HG02981 (cell line): ENCODE measurements around the gene PTPN14.
"Not testable (repeated sequence)": the region's sequence is repeated elsewhere in the genome, so short reads cannot be mapped to it uniquely, and the experiment has no call there.

Experiments used
- ATAC-seq: cut with Tn5 transposase; IDR thresholded peaks from one replicate; pipeline ENCODE4 v1.9.1; 2021; ENCODE audit warnings: mild to moderate bottlenecking, moderate library complexity; ENCODE audit not compliant: unreplicated experiment

PTPN14 gene

GRCh38 chr1:214481983-214482634 lies 69.3 kb downstream of the PTPN14 start:
- ATAC-seq, result not testable (repeated sequence)

- no peak for ATAC-seq
Measured at GRCh38 chr1:214476986-214477870, 74.2 kb downstream of the PTPN14 start.

GRCh38 chr1:214476229-214476985 lies 75.0 kb downstream of the PTPN14 start:
- no peak for ATAC-seq

- ATAC-seq, result no peak
Measured at GRCh38 chr1:214475746-214476145, 75.7 kb downstream of the PTPN14 start.

- ATAC-seq, result no peak
Measured at GRCh38 chr1:214475331-214475730, 76.1 kb downstream of the PTPN14 start.

- ATAC-seq, result no peak
Measured at GRCh38 chr1:214474467-214474866, 76.9 kb downstream of the PTPN14 start.

GRCh38 chr1:214473862-214474261 lies 77.5 kb downstream of the PTPN14 start:
- ATAC-seq, result no peak

GRCh38 chr1:214473387-214473786 lies 78.0 kb downstream of the PTPN14 start:
- no peak for ATAC-seq

- no peak for ATAC-seq
Measured at GRCh38 chr1:214472364-214472763, 79.0 kb downstream of the PTPN14 start.

- ATAC-seq, result no peak
Measured at GRCh38 chr1:214471458-214471857, 79.9 kb downstream of the PTPN14 start.

- ATAC-seq, result no peak
Measured at GRCh38 chr1:214470132-214470531, 81.3 kb downstream of the PTPN14 start.

- ATAC-seq, result no peak
Measured at GRCh38 chr1:214469290-214469689, 82.1 kb downstream of the PTPN14 start.

- ATAC-seq, result no peak
Measured at GRCh38 chr1:214467078-214467585, 84.3 kb downstream of the PTPN14 start.

- ATAC-seq, result no peak
Measured at GRCh38 chr1:214466403-214467077, 84.9 kb downstream of the PTPN14 start.

GRCh38 chr1:214464445-214465287 lies 86.7 kb downstream of the PTPN14 start:
- ATAC-seq, result no peak

GRCh38 chr1:214463596-214463995 lies 87.8 kb downstream of the PTPN14 start:
- no peak for ATAC-seq

- no peak for ATAC-seq
Measured at GRCh38 chr1:214462882-214463281, 88.5 kb downstream of the PTPN14 start.

GRCh38 chr1:214461305-214461704 lies 90.1 kb downstream of the PTPN14 start:
- no peak for ATAC-seq

- no peak for ATAC-seq
Measured at GRCh38 chr1:214460304-214460916, 91.0 kb downstream of the PTPN14 start.
